HCT116 (cell line): Measurements from ENCODE around the gene DPP4.

Experiments used
- CTCF ChIP-seq, 3 experiments: fragments of 200-600 bp in 1 of 3; sonication (generic) in 1 of 3; IDR thresholded peaks in 2 of 3; conservative IDR thresholded peaks in 1 of 3; 2 replicates each; pipeline ENCODE4 v1.5.1; 2012 to 2017; ENCODE audit warnings: low read depth in 2 of 3, low read length in 2 of 3, antibody characterized with exemption in 1 of 3, borderline replicate concordance in 1 of 3, control low read depth in 1 of 3, mild to moderate bottlenecking in 1 of 3, mixed read lengths in 1 of 3, mixed run types in 1 of 3, moderate library complexity in 1 of 3; ENCODE audit not compliant: insufficient read depth in 1 of 3
- EGR1 ChIP-seq: IDR thresholded peaks from 2 replicates; pipeline ENCODE4 v1.6.1; 2012; ENCODE audit warnings: low read depth
- EZH2 ChIP-seq: fragments of 200-600 bp; sonication (generic); IDR thresholded peaks from 2 replicates; pipeline ENCODE4 v1.6.1; 2017; ENCODE audit warnings: antibody characterized with exemption, mixed run types
- POLR2A ChIP-seq: IDR thresholded peaks from 2 replicates; pipeline ENCODE4 v1.7.0; 2011; ENCODE audit warnings: borderline replicate concordance; ENCODE audit not compliant: insufficient read depth, insufficient read length; ENCODE audit errors: extremely low read depth
- POLR2AphosphoS5 ChIP-seq: IDR thresholded peaks from 2 replicates; pipeline ENCODE4 v1.6.1; 2011; ENCODE audit warnings: mild to moderate bottlenecking, low read depth, low read length, moderate library complexity
- RAD21 ChIP-seq: IDR thresholded peaks from 2 replicates; pipeline ENCODE4 v1.6.1; 2012; ENCODE audit warnings: low read depth, mild to moderate bottlenecking
- REST ChIP-seq: IDR thresholded peaks from 2 replicates; pipeline ENCODE4 v1.6.1; 2012; ENCODE audit warnings: low read depth
- SP1 ChIP-seq: IDR thresholded peaks from 2 replicates; pipeline ENCODE4 v1.6.1; 2012; ENCODE audit warnings: low read depth
- TCF7L2 ChIP-seq: IDR thresholded peaks from 2 replicates; pipeline ENCODE4 v1.7.0; 2011; ENCODE audit warnings: borderline replicate concordance, inconsistent platforms; ENCODE audit not compliant: insufficient read depth, insufficient read length; ENCODE audit errors: extremely low read depth
- YY1 ChIP-seq: IDR thresholded peaks from 2 replicates; pipeline ENCODE4 v1.6.1; 2011; ENCODE audit warnings: low read length, low read depth, moderate library complexity, mild to moderate bottlenecking; ENCODE audit not compliant: insufficient replicate concordance; ENCODE audit errors: extremely low read depth
- ZBTB33 ChIP-seq: IDR thresholded peaks from 2 replicates; pipeline ENCODE4 v1.6.1; 2011; ENCODE audit warnings: mild to moderate bottlenecking, low read length, moderate library complexity; ENCODE audit not compliant: insufficient replicate concordance; ENCODE audit errors: extremely low read depth
- ZNF274 ChIP-seq: fragments of 200-500 bp; sonication (Bioruptor generic); IDR thresholded peaks from 2 replicates; pipeline ENCODE4 v1.6.1; 2014; ENCODE audit warnings: mild to moderate bottlenecking, low read depth, low read length, inconsistent platforms
- TF ChIP-seq, protein P1 (sequence below): IDR thresholded peaks from 2 replicates; pipeline ENCODE4 v1.6.1; 2012
- TF ChIP-seq, protein P2 (sequence below): IDR thresholded peaks from 2 replicates; pipeline ENCODE4 v1.6.1; 2012

- TF ChIP-seq CTCF (IDR thresholded peaks at IDR 0.05 in 2 of 3, conservative IDR thresholded peaks at IDR 0.05 in 1 of 3; ENCODE audit: borderline replicate concordance in 1 of 3, insufficient read depth in 1 of 3, low read depth in 2 of 3, low read length in 2 of 3) (no peak), ZNF274 (no peak), POLR2A (no peak), EZH2 (no peak), EGR1 (no peak), POLR2AphosphoS5 (no peak), YY1 (no peak), SP1 (no peak), REST (no peak), RAD21 (no peak), TCF7L2 (no peak), ZBTB33 (no peak)
- TF ChIP-seq, protein P1, sequence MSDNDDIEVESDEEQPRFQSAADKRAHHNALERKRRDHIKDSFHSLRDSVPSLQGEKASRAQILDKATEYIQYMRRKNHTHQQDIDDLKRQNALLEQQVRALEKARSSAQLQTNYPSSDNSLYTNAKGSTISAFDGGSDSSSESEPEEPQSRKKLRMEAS: no peak
- TF ChIP-seq, protein P2, sequence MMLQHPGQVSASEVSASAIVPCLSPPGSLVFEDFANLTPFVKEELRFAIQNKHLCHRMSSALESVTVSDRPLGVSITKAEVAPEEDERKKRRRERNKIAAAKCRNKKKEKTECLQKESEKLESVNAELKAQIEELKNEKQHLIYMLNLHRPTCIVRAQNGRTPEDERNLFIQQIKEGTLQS: no peak
Measured at GRCh38 chr2:162044586-162044985, 29.4 kb downstream of the DPP4 start.
